Measurements from ENCODE around the gene MAML2.
"Not testable (repeated sequence)": the region's sequence is repeated elsewhere in the genome, so short reads cannot be mapped to it uniquely, and the experiment has no call there.

Gene MAML2

GRCh38 chr11:96268527-96268926 is 74.5 kb downstream of the MAML2 start:
- DNase-seq (ENCODE audit: low spot score), result not testable (repeated sequence)

- no peak for DNase-seq (ENCODE audit: low spot score)
These were observed 75.4 kb downstream of the MAML2 start for GRCh38 chr11:96267496-96268032.

GRCh38 chr11:96267001-96267495 is 75.9 kb downstream of the MAML2 start:
- DNase-seq (ENCODE audit: low spot score), result no peak

- no peak for DNase-seq (ENCODE audit: low spot score)
These were observed 77.0 kb downstream of the MAML2 start for GRCh38 chr11:96265972-96266371.

- DNase-seq (ENCODE audit: low spot score), result no peak
These were observed 77.7 kb downstream of the MAML2 start for GRCh38 chr11:96265220-96265737.

GRCh38 chr11:96264364-96264763 is 78.6 kb downstream of the MAML2 start:
- DNase-seq (ENCODE audit: low spot score), result no peak

GRCh38 chr11:96263238-96263763 is 79.7 kb downstream of the MAML2 start:
- no peak for DNase-seq (ENCODE audit: low spot score)

- no peak for DNase-seq (ENCODE audit: low spot score)
These were observed 82.5 kb downstream of the MAML2 start for GRCh38 chr11:96260532-96260931.

GRCh38 chr11:96260067-96260511 is 82.9 kb downstream of the MAML2 start:
- DNase-seq (ENCODE audit: low spot score), result no peak

GRCh38 chr11:96259134-96259830 is 83.7 kb downstream of the MAML2 start:
- no peak for DNase-seq (ENCODE audit: low spot score)

- no peak for DNase-seq (ENCODE audit: low spot score)
These were observed 84.7 kb downstream of the MAML2 start for GRCh38 chr11:96257972-96258934.

- no peak for DNase-seq (ENCODE audit: low spot score)
These were observed 86.0 kb downstream of the MAML2 start for GRCh38 chr11:96257036-96257435.

GRCh38 chr11:96256215-96257011 is 86.6 kb downstream of the MAML2 start:
- DNase-seq (ENCODE audit: low spot score), result no peak

GRCh38 chr11:96254854-96255253 is 88.1 kb downstream of the MAML2 start:
- DNase-seq (ENCODE audit: low spot score), result no peak

GRCh38 chr11:96254087-96254486 is 88.9 kb downstream of the MAML2 start:
- no peak for DNase-seq (ENCODE audit: low spot score)

GRCh38 chr11:96246718-96247552 is 96.1 kb downstream of the MAML2 start:
- DNase-seq (ENCODE audit: low spot score), result no peak

GRCh38 chr11:96242971-96243647 is 99.9 kb downstream of the MAML2 start:
- peak; percentile 93 for DNase-seq (ENCODE audit: low spot score)

GRCh38 chr11:96242191-96242847 is 100.7 kb downstream of the MAML2 start:
- no peak for DNase-seq (ENCODE audit: low spot score)

GRCh38 chr11:96241331-96241841 is 101.6 kb downstream of the MAML2 start:
- DNase-seq (ENCODE audit: low spot score), result no peak

All from left forelimb (tissue), 1 donor.